Heart right ventricle (tissue), 16 donors: ENCODE data around the gene MT2A. TPM values are rescaled to one million over a fixed set of nuclear protein-coding genes. Genes with fewer than 3 reads are reported as not detected.

ENCODE experiments used
- ATAC-seq, 8 donors: fragments of 200-7000 bp; cut with Tn5 transposase; one replicate each; pipeline ENCODE4 v1.9.1; 2020; ENCODE audit warnings: mild to moderate bottlenecking in 8 of 8, moderate library complexity in 8 of 8, moderate number of reproducible peaks in 1 of 8
- DNase-seq, 2 donors: peaks; one replicate each; pipeline ENCODE4 v3.0.0-alpha.2; 2020
- H3K27ac ChIP-seq, 10 donors: fragments of 200-600 bp; sonication (generic) in 2 of 10; one replicate each; pipeline versions ENCODE4 v1.5.0 to v1.8.0; 2020 to 2022; ENCODE audit warnings: mild to moderate bottlenecking in 3 of 10
- H3K27me3 ChIP-seq, 7 donors: fragments of 200-600 bp; one replicate each; pipeline ENCODE4 v1.8.0; 2021 to 2022; ENCODE audit warnings: mild to moderate bottlenecking in 2 of 7
- H3K36me3 ChIP-seq, 9 donors: fragments of 200-600 bp; sonication (generic) in 1 of 9; one replicate each; pipeline versions ENCODE4 v1.5.0 to v1.8.0; 2020 to 2022; ENCODE audit warnings: mild to moderate bottlenecking in 2 of 9
- H3K4me1 ChIP-seq, 9 donors: fragments of 200-600 bp; sonication (generic) in 1 of 9; one replicate each; pipeline versions ENCODE4 v1.5.0 to v1.8.0; 2020 to 2022; ENCODE audit warnings: mild to moderate bottlenecking in 4 of 9
- H3K4me3 ChIP-seq, 10 donors: fragments of 200-600 bp; sonication (generic) in 2 of 10; one replicate each; pipeline versions ENCODE4 v1.5.0 to v1.8.0; 2020 to 2022; ENCODE audit warnings: mild to moderate bottlenecking in 7 of 10, moderate library complexity in 2 of 10
- H3K9me3 ChIP-seq, 11 donors: fragments of 200-600 bp in 10 of 11; sonication (generic) in 2 of 11; one replicate each; pipeline versions ENCODE4 v1.5.0 to v1.8.0; 2013 to 2022; ENCODE audit warnings: mild to moderate bottlenecking in 2 of 11, control low read depth in 1 of 11, moderate library complexity in 1 of 11
- WGBS, 2 donors: extraction: QIAGEN DNeasy Blood & Tissue Kit; methylation state at CpG; one replicate each; pipeline ENCODE4 v1.1.7; 2013; ENCODE audit warnings: inconsistent platforms in 1 of 2; 5-methylcytosine and 5-hydroxymethylcytosine counted together
- intact Hi-C, 10 donors: fragments of 100-400 bp; cut with DNase I; formaldehyde crosslinking; loops; one replicate each; pipeline versions ENCODE4 v1.11.1 to v1.14.2; 2022
- polyA plus RNA-seq, 2 donors: library from polyadenylated mRNA; stranded (reverse); fragments of 200-250 nt; gene quantifications; one replicate each; pipeline ENCODE4 v1.2.3, GENCODE V29; 2013
- total RNA-seq, 10 donors: library from RNA; stranded (reverse); fragmentation: NEBNext Ultra II Directional in 3 of 10; extraction: Animal tissue kit (Norgen Biotek cat#: 25700) in 3 of 10; gene quantifications; one replicate each; pipeline versions ENCODE4 v1.2.1 to v1.2.4, GENCODE V29; 2021 to 2023
- TF ChIP-seq, protein P1 (sequence below), 9 donors: fragments of 200-600 bp; sonication (generic) in 2 of 9; IDR thresholded peaks; one replicate each; pipeline versions ENCODE4 v1.5.0 to v1.8.0; 2021 to 2022; ENCODE audit warnings: antibody characterized with exemption in 9 of 9, mild to moderate bottlenecking in 5 of 9, moderate library complexity in 1 of 9
- donor health status: Arrhythmogenic right ventricular cardiomyopathy.
- donor health status: ischemic (EF 13 %, LVEDD 7.1; RV severe dilation, severe dysfunction).
- donor health status: healthy with polysubstance abuse.
- donor health status: DM: no; HTN: yes; CAD: no.
- donor health status: DM: no; HTN: no; CAD: no.
- donor health status: ischemic (EF 25% LVEDD 6.9; RV normal size, moderate dysfunction).
- donor health status: ischemic (EF 25% LVEDD 5.7; RV mildly dilated, moderate dysfunction).
- donor health status: healthy.
- donor health status: DM: yes; HTN: yes; CAD: no.
- donor health status: Ischemic cardiomyopathy.
- donor health status: ischemic (EF 35%, LVEDD 5.7; RV mildly dilated, moderate dysfunction).
- donor health status: nonischemic (EF 11% LVEDD 7.7; RV severe dilation, severe dysfunction).
- donor health status: DM: yes; HTN: yes; CAD: no.
- donor health status: PGD.
- donor health status: ischemic (EF 29% LVEDD 5.4; RV normal size, mild dysfunction).
- donor health status: nonischemic (EF 23%, LVEDD 6.1; RV moderate dilation, normal function).

MT2A gene
- total and polyA plus RNA-seq, 12 donors = 88.8 to 354 (median 116) TPM

GRCh38 chr16:56631832-56632155, 23.4 kb downstream of the MT2A start:
- DNase-seq (no peak), ATAC-seq (no peak)
- TF ChIP-seq, protein P1, sequence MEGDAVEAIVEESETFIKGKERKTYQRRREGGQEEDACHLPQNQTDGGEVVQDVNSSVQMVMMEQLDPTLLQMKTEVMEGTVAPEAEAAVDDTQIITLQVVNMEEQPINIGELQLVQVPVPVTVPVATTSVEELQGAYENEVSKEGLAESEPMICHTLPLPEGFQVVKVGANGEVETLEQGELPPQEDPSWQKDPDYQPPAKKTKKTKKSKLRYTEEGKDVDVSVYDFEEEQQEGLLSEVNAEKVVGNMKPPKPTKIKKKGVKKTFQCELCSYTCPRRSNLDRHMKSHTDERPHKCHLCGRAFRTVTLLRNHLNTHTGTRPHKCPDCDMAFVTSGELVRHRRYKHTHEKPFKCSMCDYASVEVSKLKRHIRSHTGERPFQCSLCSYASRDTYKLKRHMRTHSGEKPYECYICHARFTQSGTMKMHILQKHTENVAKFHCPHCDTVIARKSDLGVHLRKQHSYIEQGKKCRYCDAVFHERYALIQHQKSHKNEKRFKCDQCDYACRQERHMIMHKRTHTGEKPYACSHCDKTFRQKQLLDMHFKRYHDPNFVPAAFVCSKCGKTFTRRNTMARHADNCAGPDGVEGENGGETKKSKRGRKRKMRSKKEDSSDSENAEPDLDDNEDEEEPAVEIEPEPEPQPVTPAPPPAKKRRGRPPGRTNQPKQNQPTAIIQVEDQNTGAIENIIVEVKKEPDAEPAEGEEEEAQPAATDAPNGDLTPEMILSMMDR (IDR thresholded peaks at IDR 0.05) = no peak
- peaks cover 0 to 37% (median 22%) of the 10 kb centered on the region in 9 donors for H3K4me1 ChIP-seq
- 22 to 28% methylated on average over 14 of the region's 14 CpGs for WGBS, 2 donors
- intact Hi-C loops = no loop called here
- H3K9me3 ChIP-seq = no peaks in the 10 kb centered on the region
- peak overlapping the region; percentile 27 to 72 (median 64) for H3K4me3 ChIP-seq
- peak overlapping the region; percentile 43 to 82 (median 76) for H3K27ac ChIP-seq
- no peaks in the 10 kb centered on the region for H3K36me3 ChIP-seq
- H3K27me3 ChIP-seq = peaks cover 3 to 61% (median 25%) of the 10 kb centered on the region in 7 donors

DNA sequence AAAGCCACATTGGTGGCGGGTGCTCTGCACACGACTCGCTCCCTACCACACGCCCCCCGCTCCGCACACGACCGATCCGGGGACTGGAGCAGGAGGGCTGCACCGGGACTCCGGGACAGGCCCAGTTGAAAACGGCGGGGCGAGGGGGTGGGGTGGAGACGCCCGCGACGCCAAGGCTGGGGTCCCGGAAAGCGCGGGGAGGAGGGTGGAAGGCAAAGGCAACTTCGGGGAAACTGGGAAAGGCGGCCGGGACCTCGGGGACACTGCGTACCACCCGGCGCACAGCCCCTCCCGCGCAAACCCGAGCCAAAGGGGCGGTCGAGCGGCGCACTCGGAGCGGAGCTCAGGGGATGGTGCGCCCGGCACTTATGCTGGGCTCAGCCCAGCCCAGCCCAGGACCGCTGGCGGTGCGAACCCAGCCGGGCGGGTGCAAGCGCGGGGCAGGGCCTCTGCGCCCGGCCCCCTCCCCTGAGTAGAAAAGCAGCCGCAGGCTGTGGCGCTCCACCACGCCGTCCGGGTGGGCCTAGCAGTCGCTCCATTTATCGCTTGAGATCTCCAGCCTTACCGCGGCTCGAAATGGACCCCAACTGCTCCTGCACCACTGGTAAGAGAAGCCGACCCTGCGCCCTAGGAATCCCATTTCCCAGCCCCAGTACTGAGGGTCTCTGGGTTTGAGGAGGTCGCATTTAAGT, 23.9 kb downstream of the MT2A start, which contains the start of gene MT1M:
TSS of gene MT1M (plus strand) at position 504 of the 692 bp plus-strand sequence. CDS start at position 577, 73 bp downstream.
- peaks cover 3 to 66% (median 26%) of the 10 kb centered on the region in 7 donors for H3K27me3 ChIP-seq
- peak within 1 kb of the TSS; percentile 43 to 82 (median 76) for H3K27ac ChIP-seq
- H3K4me1 ChIP-seq = peaks cover 0 to 32% (median 17%) of the 10 kb centered on the region in 9 donors

DNA sequence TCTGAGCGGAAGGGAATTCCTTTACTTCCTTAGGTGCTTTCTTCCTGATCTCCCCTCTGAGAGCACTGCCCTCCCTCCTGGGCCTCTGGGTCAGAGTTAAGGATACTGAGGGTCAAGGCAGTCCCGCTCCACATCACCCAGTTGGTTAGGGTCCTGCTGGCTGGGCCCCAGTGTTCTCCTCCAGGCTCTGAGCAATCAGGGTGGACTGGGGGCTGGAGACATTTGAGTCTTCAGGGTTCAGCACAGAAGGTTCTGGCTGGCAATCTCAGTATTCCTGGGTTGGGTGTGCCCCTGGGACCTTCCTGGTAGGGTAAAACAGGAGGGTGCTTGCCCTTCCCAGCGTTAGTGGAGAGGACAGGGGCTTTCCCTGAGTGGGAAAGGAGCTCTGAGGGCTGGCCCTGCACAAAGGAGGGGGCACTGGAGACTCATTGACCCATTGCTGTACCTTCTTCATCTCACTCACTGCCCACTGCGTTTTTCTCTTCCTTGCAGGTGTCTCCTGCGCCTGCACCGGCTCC, 24.5 kb downstream of the MT2A start:
- H3K27ac ChIP-seq = peak overlapping the region; percentile 43 to 82 (median 76)
- WGBS, 2 donors = 48 to 51% methylated on average over 6 of the region's 6 CpGs
- no peak for DNase-seq
- no peaks in the 10 kb centered on the region for H3K9me3 ChIP-seq
- peaks cover 3 to 72% (median 28%) of the 10 kb centered on the region in 7 donors for H3K27me3 ChIP-seq
- peaks cover 0 to 27% (median 17%) of the 10 kb centered on the region in 9 donors for H3K4me1 ChIP-seq
- H3K36me3 ChIP-seq = no peaks in the 10 kb centered on the region
- ATAC-seq = peak in 3 of 8 donors; percentile 3 to 18 (median 3)
- TF ChIP-seq, protein P1 (IDR thresholded peaks at IDR 0.05) = no peak
- intact Hi-C loops = no loop called here
- peak overlapping the region; percentile 27 to 72 (median 64) for H3K4me3 ChIP-seq

More for the DNA sequence above, 23.9 kb downstream of the MT2A start, which contains the start of gene MT1M:
- peak within 1 kb of the TSS; percentile 27 to 72 (median 64) for H3K4me3 ChIP-seq
- TF ChIP-seq, protein P1 (IDR thresholded peaks at IDR 0.05) = no peak
- peak in 1 of 2 donors; percentile 78 for DNase-seq
- no peaks in the 10 kb centered on the region for H3K36me3 ChIP-seq
- intact Hi-C loops = no loop called here
- no peaks in the 10 kb centered on the region for H3K9me3 ChIP-seq
- ATAC-seq = peak; percentile 77 to 92 (median 86)
- WGBS, 2 donors = 0 to 1% methylated on average over 55 to 61 of the region's 61 CpGs

GRCh38 chr16:56633535-56633934, 25.2 kb downstream of the MT2A start:
- Histone ChIP-seq H3K36me3 (no peaks in the 10 kb centered on the region), H3K27me3 (peaks cover 3 to 78% (median 28%) of the 10 kb centered on the region in 7 donors), H3K4me3 (peak overlapping the region in 5 of 10 donors; percentile 46 to 72 (median 67)), H3K9me3 (no peaks in the 10 kb centered on the region), H3K4me1 (peaks cover 0 to 30% (median 22%) of the 10 kb centered on the region in 9 donors), H3K27ac (peak overlapping the region in 1 of 10 donors; percentile 27)
- TF ChIP-seq, protein P1 (IDR thresholded peaks at IDR 0.05) = no peak
- DNase-seq (no peak), ATAC-seq (no peak)
- 53 to 69% methylated on average over 7 of the region's 7 CpGs for WGBS, 2 donors
- intact Hi-C loops = no loop called here
